ENCODE data around the gene EPB41L4B.
A peak's percentile ranks its signal among the peaks of the same experiment; 100 is the strongest.

EPB41L4B gene

DNA sequence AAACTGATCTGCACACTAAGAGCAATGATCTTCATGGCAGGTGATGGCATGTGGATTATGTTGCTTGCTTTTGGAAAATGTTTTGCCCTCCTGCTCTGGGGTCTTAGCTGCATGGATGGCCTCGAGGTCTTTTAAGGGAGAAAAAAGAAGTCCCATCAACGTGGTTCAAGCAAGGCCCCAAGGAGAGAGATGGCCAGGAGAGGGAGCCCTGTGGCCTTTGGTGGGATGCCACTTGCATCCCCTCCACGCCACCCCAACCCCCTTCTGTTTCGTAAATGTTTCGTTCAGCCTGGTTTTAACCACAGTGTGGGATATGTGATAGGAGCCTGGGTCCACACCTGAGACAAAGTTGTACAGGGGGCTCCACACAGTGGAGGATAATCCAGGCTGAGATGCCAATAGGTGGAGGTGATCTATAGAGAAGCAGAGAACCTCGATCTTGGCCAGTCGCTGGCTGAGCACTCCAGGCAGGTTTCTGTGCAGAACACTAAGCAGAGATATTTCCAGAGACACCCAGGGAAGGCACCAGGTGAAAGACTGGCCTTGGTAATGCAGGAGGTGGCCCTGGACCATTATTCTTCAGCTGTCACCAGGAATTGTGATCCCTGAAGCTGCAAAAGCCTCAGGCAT is 128.0 kb downstream of the EPB41L4B start:
- no peak for DNase-seq

DNA sequence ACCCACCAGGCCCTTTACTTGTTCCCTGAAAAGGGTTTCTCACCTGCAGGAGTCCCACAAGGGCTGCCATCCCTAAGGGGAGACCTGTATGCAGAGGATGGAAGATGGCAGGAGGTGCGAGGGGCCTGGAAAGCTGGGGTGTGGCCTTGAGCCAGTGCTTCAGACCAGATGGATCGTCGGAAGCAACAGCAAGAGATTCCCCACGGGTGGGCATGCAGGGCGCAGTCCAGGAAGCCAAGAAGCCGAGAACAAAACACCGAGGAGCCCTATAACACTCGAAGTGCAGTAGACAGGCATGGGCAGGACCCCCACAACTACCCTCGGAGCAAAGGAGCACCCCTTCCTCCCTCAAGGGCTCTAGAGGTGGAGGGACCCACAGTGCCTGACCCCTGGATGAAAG is 129.1 kb downstream of the EPB41L4B start:
- no peak for DNase-seq

DNA sequence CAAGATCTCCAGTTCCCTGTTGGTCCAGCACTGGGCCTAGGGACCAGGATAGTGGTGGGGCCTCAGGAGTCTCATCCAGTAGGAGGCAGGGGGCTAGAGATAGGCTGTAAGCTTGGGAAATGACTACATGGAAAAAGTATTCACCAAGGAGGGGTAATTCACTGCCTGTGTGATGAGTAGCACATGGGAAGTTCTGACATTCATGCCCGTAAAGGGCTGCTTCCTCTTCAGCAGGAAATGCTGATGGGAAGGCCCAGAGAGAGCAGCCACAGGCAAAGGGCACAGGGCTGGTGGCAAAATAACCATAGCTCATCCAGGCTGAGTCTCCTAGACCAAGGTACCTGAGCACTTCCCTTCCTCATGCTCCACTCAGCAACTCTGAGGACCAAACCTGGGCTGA is 130.7 kb downstream of the EPB41L4B start:
- no peak for DNase-seq

DNA sequence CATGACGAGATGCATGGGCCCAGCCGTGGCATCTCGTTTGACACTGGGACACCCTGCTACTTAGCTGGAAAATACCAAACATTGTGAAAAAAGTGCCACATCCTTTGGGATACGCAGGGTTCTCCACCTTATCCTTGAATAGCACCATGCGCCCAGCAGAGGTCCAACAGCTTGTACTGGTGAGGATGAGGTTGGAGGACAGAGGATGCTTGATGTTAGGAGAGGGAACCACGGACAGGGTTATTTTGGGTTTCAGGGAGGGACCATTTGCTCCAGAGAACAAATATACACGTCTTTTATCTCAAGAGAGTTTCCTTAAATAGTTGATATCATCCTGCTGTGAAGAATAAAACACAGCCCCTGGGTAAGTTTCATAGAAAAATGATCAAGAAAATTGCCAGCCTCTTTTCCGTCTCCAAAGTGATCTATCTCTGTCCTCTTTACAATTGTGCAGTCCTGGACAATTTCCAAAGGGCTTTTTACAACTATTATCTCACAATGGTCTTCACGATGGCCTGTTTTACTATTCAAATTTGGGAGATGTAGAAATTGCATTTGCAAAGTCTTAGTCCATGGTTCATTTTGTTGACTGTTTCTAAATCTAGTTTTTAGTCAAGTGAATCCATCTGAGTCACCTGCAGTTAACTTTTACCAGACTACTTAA is 133.9 kb downstream of the EPB41L4B start:
- no peak for DNase-seq

DNA sequence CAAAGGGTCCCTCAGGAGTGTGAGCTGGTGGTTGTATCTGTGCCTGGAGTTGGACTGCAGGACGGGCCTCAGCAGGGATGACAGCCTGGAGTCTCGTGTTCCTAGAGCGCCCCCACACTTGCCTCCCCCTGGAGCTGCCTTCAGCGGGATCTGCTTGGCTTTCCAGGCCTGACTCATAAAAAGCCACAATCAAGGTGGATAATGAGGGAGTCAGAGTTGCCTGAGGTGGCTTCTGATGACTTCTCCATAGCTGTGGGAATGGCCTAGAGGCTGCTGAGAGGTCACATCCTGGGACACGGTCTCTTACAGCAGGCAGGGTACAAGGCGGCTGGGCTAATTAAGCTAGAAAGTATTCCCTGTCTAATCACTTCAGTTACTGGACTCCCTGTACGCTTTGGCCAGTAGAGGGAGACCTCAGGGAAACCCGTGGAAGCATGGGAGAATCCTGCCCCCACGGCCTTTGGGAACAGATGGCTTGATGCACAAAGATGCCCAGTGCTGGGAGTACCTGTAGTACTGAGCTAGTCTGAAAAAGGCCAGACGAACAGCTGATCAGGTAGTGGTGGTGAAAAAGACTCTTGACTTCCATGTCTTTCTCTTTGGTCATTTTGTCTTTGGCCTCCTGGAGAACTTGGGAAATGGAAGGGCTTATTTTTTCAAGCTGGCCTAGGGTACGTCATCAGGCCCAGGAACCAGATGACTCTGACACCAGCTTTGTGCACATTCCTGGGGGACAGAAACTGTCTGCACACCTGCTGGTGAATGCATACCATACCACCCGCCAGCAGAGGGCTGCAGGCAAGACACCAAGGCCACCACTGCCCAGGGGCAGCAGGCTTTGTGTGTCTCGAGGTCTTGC is 137.7 kb downstream of the EPB41L4B start:
- no peak for DNase-seq

DNA sequence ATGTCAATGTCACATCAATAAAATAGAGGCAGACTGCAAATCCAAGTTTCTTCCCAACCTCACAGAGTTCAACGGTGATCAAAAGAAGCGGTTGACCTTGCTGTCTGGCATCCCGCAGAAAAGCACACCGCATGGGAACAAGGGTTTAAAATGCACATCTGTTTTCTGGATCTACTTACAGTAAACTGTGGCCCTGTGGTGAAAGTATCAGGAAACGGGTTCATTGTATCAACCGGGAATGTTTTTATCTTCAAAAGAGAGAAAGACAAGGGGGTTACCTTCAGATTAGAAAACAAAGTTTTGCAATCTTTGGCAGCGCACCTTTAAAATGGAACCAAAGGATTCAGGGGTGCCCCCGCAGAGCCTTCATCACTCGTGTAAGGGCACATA is 138.3 kb downstream of the EPB41L4B start:
- DNase-seq, result no peak

DNA sequence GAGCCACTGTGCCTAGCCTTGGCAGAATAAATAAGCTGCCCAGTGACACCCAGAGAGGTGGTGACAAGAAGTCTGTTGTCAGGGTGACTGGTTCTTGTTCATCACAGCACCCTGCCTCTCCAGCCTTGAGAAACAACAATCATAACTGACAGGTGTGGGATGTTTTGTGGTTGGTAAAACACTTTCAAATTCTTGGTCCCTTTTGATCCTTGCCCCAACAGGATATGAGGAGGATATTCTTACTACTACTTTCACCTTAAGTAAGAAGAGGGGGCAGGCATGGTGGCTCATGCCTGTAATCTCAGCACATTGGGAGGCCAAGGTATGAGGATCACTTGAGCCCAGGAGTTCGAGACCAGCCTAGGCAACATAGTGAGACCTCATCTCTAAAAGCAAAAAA is 139.6 kb downstream of the EPB41L4B start:
- DNase-seq, result peak in 1 of 2 donors; percentile 21

DNA sequence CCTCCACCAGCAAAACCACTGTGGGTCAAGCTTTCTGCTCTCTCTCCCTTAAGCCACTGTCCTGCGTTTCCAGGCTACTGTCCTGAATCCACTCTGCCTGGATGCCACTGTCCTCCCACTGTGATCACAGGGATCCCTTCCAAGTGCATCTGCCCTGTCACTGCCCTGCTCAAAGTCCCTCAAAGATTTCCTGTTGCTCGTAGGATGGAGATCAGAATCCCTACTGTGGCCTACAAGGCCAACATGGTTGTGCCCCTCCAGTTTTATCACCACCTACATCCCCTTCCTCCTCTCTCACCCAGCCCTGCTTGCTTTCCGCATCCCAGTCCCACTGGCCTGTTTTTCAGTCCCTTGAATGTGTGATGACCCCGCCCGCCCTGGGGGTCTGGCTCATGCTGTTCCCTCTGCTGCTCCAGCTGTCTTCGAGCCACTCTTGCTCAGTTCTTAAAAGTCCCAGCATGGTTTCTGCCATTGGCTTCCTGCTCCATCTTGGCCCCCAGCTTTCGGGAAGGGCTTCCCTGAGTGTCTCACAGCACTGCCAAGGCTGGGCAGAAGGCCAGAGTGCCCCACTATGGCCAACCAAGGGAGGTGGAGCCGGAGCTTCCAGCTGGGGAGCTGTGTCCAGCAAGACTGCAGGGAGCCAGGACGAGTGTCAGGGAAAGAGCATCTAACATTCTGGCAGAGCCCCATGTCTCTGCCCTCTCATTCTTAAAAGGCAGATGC is 140.9 kb downstream of the EPB41L4B start:
- DNase-seq, result no peak

DNA sequence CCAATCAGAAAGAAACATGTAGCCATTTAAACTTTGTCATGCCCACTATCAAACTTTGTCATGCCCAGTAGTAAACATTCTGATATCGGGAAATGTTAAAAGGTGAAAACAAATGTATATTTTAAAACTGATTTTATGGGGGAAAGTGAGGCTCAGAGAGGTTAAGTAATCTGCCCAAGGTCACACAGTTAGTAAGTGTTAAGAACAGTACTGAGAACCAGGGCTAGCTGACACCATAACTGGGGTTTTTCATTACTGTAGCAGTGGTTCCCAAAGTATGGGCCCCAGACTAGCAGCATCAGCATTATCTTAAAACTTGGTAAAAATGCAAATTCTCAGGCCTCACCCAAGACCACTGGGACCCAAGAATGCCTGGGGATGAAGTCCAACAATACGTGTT is 143.9 kb downstream of the EPB41L4B start:
- no peak for DNase-seq

DNA sequence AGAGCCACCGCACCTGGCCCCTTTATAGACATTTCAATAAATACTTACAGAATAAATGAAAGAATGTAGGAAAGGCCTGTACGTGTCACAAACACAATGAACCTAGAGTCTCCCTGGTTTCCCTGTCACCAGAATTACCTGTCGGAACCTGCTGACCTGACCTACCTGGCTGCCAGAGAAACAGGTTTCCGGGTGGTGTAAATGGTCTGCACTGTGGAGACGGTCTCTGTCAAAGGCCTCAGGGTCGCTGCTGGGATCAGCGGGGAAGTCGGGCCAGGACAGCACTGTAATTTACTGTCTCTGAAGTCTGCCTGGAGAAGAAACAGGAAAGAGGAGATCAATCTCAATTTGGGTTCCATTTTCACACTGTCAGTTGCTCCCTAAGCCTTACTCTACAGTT is 144.5 kb downstream of the EPB41L4B start:
- DNase-seq, result no peak

DNA sequence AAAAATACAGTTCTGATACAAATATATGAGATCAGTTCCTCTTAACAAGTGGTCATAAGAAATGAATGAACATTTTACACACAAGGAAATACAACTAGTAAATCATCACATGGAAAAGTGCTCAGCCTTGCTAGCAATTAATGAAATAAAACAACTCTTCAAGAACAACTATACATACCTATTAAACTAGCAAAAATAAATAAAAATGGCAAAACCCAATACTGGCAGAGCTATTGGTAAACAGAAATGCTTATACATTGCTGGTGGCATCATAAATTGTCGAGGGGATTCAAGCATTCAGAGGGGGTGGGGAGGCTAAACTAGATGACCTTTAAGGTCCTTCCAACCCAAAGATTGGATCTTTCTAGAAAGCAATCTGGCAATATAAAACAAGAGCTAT is 147.9 kb downstream of the EPB41L4B start:
- DNase-seq, result no peak

DNA sequence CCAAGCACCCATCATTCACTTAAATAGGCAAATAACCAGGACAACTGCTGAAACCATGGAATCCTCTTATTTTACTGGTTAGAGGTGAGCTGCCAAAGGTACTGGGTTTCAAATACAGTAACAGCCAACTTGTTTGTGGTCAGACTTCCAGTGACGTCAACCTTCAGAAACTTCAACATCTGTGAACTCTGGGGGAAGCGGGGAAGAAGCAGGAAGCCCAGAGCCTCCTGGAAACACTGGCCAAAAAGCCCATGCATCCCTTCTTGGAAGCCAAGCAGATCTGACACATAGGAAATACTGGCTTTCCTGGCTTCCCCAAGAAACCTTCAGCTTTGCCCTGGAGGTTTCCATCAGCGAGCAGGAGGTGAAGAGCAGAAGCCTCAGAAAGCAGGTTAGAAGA is 148.9 kb downstream of the EPB41L4B start:
- DNase-seq, result no peak

DNA sequence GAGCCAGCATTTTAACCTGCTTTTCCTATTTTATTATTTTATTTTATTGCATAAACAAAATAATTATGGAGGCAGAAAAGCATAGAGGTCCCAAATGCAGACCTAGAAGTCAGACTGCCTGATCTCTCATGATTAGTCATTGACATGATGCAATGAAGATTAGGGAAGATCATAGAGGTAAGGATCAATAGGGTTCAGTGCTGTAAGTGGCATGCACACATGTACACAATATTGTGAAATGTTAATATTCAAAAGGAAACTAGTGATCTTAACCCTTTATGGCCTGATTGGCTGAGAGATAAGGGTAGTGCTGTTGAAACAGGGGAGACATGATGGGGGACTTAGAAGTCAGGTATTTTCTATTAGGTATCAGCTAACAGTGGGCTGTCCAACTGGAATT is 152.7 kb downstream of the EPB41L4B start:
- DNase-seq, result no peak

DNA sequence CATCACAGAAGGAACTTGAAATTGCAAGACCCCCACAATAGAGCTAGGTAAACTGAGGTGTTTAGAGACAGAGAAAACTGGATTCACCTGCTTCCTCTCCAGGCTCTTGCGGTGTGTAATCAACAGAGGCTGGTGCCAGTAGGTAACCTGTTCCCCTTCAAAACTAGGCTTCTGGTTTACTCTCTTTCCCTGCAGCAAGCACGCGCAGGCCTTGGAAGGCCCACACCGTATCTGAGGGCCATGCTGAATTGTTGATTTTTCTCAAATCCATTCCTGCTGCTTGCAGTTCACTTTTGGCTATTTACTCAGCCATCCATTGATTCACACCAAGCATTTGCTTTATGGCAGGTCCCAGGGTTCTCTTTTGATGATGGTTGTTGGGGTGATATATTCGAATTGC is 153.1 kb downstream of the EPB41L4B start:
- DNase-seq, result no peak

DNA sequence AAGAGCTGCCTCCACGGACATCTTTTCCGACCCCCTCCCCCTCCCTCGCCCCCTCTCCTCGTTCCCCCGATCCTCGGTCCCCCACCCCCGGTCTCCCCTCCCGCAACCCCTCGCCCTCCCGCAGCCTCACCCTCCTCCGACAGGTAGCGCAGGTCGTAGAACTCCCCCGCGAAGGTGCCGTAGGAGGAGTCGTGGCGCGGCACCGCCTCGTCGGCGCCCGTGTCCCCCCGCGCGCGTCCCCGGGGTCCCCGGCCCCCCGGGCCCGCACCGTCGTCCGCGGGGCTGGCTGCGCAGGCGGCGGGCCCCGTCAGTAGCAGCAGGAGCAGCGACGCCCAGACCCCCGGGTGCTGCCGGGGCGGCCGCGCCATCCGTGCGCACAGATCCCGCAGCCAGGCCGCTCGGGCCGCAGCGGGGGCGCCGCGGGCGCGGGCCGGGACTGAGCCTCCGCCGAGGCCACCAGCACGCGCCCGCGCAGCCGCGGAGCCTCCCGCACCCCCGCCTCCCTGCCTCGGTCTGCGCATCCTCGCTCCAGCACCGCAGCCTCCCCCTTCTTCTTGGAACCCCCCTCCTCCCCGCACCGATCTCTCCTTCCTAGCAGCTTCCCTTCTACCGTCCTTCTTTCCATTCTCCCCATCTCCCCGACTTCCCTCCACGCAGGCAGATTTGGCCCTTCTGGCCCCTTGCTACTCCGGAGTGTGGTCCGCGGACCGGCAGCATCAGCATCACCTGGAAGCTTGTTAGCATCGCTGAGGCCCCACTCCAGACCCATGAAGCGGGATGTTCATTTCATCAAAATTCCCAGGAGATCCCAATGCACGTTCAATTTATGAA is 153.9 kb downstream of the EPB41L4B start, which contains the start of gene FRRS1L:
TSS of gene FRRS1L (minus strand) at position 479 of the 831 bp plus-strand sequence. CDS start at position 368, 111 bp downstream.
- DNase-seq, result no peak

DNA sequence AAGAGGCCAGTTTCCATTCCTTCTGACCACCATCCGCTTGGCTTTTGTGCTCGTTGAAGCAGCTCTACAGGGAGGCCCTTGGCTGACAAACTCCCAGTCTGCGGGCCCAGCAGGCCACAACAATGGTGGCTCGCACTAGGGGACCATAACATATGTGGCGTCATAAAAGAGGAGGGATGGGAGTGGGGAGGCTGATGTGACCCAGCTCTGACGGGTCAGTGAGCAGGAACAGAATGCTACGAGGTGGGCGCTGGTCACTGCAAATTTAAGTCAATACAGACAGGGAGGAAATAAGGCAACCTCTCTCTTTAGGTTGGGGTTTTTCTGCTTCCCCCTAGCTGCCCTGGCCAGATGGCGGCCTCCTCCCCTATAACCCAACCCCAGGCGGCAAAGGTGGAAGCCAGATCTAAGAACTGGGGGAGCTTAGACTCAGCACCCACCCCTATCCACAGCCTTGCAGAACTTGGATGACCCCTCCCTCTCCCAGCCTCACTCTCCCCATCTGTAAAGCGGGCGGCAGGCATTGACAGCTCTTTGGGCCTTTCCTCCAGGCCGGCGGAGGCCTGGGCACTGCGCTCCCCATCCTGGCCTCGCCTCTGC is 154.6 kb downstream of the EPB41L4B start:
- DNase-seq, result no peak

DNA sequence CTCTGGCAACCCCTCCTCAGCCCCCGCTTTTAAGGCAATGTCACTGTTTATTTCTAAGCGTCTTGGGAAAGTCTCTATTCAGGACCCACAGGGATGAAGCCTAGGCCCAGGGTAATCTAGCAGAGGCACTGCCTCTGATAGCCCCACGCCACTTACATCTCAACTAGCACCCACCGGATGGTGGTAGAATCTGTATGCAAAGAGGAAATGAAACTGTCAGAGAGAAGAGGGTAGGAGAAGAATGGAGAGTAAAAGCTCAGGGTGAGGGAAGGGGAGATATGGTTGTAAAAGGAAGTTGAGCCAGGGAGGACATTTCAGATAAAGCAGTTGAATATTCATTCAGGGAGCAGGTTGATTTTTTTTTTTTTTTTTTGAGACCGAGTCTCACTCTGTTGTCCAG is 156.8 kb downstream of the EPB41L4B start:
- no peak for DNase-seq

DNA sequence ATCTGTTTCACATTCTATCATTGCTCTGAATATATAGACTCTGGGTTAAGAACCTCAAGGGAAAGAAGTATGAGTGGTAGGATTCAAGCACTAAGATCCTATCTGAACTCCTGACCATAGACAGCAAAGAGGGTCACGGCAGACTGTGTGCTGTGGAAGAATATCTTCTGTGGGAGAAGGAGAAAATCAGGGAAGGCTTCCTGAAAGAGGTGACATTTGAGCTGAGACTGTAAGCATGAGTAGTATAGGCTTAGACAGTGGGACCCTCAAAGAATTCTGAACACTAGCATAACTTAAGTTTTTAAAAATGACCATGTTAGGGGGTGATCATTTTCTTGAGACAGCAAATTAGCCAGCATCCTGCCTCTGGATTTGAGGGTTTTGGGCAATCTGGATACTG is 157.7 kb downstream of the EPB41L4B start:
- DNase-seq, result no peak

DNA sequence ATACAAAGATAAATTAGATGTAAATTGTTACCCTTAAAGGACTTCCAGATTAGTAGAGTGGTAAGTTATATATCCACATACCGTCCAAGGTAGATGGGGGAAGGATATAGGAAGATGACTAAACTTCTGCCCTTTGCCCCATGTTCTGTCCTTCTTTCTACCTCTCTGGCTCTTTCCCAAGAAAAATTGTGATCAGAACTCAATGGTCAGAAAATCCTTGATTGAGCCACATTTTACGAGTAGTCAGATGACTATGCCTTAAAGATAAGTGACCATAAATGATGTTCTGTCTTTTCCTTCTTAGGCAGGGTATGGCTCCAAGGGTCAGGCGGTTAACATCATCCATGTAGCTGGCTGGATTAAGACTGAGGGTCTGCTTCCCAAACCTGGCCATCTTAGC is 158.2 kb downstream of the EPB41L4B start:
- DNase-seq, result no peak

DNA sequence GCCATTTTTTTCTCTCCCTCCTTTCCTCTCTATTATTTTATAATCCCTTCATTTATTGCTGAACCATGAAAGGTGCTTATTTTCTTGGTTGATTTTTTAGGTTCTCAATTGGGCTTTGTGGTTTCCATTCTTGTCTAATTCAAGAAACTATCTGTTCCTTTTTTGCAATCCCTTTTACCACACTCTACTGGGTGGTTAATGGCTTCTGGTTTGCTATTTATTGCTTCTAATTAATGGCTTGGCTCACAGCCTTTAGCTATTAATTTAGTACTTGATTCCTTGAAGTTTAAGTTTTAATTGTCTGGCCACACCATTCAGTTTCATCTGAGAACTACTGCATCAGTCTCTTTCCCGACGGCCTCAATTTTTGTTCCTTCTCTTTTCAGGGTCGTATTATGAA is 159.4 kb downstream of the EPB41L4B start:
- DNase-seq, result no peak

DNA sequence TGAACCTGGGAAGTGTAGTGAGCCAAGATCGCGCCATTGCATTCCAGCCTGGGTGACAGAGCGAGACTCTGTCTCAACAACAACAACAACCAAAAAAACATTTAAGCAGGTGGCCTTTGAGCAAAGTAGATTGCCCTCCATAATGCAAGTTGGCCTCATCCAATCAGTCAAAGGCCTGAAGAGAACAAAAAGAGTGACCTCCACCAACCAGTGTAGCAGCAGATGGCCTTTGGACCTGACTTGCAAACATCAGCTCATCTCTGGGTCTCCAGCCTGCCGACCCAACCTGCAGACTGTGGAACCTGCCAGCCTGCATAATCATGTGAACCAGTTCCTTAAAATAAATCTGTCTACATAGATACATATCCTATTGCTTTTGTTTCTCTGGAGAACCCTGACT is 161.3 kb downstream of the EPB41L4B start:
- no peak for DNase-seq

DNA sequence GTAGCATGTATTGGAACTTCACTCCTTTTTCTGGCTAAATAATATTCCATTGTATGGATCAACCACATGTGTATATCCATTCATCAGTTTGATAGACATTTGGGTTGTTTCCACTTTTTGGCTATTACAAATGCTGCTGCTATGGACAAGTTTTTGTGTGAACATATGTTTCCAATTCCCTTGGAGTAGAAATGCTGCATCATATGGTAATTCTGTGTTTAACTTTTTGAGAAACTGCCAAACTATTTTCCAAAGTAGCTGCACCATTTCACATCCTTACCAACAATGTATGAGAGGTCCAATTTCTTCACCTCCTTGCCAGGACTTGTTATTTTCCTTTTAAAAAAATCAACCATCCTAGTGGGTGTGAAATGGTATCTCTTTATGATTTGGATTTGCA is 162.2 kb downstream of the EPB41L4B start:
- DNase-seq, result no peak

Measured in CD4-positive, alpha-beta T cell treated with Interleukin-4 for 1 hour (primary cell).